ENCODE data around the gene PLET1. TPM values are rescaled to one million over a fixed set of nuclear protein-coding genes. Genes with fewer than 3 reads are reported as not detected.

Gene PLET1
- total RNA-seq, 2 donors from 2014 or later: not detected

- no peak for DNase-seq (ENCODE audit: low spot score)
- H3K36me3 ChIP-seq: no peaks in the 10 kb centered on the region
- H3K4me1 ChIP-seq (replicated peaks): no peaks in the 10 kb centered on the region
- no peaks in the 10 kb centered on the region for H3K9me3 ChIP-seq
- no peak overlapping the region for H3K4me3 ChIP-seq
- intact Hi-C loops (cut with DNase I): loop anchor here (5.0 kb wide), 1 partner anchor 62 kb away; no protein-coding TSS in a partner anchor
- WGBS: 95% methylated on average over 1 of the region's 1 CpG
- no peak for TF ChIP-seq POLR2A (IDR thresholded peaks at IDR 0.05)
- TF ChIP-seq POLR2AphosphoS5 (IDR thresholded peaks at IDR 0.05): no peak
- TF ChIP-seq, protein P1, sequence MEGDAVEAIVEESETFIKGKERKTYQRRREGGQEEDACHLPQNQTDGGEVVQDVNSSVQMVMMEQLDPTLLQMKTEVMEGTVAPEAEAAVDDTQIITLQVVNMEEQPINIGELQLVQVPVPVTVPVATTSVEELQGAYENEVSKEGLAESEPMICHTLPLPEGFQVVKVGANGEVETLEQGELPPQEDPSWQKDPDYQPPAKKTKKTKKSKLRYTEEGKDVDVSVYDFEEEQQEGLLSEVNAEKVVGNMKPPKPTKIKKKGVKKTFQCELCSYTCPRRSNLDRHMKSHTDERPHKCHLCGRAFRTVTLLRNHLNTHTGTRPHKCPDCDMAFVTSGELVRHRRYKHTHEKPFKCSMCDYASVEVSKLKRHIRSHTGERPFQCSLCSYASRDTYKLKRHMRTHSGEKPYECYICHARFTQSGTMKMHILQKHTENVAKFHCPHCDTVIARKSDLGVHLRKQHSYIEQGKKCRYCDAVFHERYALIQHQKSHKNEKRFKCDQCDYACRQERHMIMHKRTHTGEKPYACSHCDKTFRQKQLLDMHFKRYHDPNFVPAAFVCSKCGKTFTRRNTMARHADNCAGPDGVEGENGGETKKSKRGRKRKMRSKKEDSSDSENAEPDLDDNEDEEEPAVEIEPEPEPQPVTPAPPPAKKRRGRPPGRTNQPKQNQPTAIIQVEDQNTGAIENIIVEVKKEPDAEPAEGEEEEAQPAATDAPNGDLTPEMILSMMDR (IDR thresholded peaks at IDR 0.05): no peak
- no peak overlapping the region for H3K27ac ChIP-seq
- no peaks in the 10 kb centered on the region for H3K27me3 ChIP-seq (replicated peaks; ENCODE audit: insufficient read depth)
These were observed 44.3 kb upstream of the PLET1 start for GRCh38 chr11:112304914-112305313.

DNA sequence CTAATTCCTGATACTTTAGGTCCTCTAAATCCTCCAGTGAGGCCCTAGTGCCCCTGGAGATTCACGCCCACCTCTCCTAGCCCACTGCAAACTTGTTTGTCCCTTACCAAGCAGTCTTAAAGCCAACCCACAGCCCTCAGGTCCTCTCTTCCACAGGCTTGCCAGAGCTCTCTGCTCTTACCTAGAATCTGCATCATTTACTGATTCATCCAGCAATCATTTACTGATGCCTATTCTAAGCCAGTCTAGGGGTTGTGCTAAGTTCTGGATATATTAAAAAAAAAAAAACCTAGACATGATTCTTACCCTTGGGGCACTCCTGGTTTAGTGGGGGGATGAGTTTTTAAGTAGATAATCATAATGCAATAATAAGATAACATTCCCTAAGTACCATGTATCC, 43.0 kb upstream of the PLET1 start:
- Histone ChIP-seq H3K4me1 (replicated peaks) (no peaks in the 10 kb centered on the region), H3K27ac (no peak overlapping the region), H3K4me3 (no peak overlapping the region), H3K9me3 (no peaks in the 10 kb centered on the region), H3K27me3 (replicated peaks; ENCODE audit: insufficient read depth) (no peaks in the 10 kb centered on the region), H3K36me3 (no peaks in the 10 kb centered on the region)
- DNase-seq (ENCODE audit: low spot score): no peak
- TF ChIP-seq POLR2A (IDR thresholded peaks at IDR 0.05): no peak
- no peak for TF ChIP-seq POLR2AphosphoS5 (IDR thresholded peaks at IDR 0.05)
- TF ChIP-seq, protein P1 (IDR thresholded peaks at IDR 0.05): no peak
- intact Hi-C loops (cut with DNase I): loop anchor here (5.0 kb wide), 1 partner anchor 64 kb away; no protein-coding TSS in a partner anchor
- WGBS: 81% methylated on average over 1 of the region's 1 CpG

DNA sequence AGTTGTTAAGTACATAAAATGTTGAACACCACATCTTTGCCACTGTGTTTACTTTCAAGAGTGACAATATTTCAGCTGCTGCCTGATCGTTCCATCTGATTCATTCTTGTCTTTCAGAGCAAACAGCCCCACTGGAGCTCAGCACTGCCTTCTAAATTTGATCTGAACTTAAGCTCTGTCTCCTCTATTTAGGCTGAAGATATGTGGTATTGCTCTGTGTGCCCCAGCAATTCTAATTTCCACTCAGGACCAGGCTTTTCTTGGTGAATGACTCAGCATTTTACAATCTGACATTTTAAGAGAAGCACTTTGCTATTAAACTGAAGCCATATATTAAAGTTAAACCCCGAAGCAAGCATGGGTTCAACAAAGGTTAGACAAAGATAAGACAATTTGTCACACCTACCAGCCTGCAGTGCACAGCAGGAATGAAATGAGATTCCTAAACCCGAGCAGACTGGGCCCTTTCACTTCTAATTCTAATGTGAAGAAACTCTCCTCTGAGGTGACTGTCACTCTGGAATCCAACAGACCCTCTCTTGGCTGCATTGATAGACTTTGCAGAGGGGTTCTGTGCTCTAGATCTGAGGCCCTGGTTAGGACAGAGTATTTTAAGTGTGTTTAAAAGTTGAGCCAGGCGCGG, 41.7 kb upstream of the PLET1 start:
- Histone ChIP-seq H3K27me3 (replicated peaks; ENCODE audit: insufficient read depth) (no peaks in the 10 kb centered on the region), H3K4me3 (no peak overlapping the region), H3K9me3 (no peaks in the 10 kb centered on the region), H3K36me3 (no peaks in the 10 kb centered on the region), H3K27ac (no peak overlapping the region), H3K4me1 (replicated peaks) (no peaks in the 10 kb centered on the region)
- no peak for DNase-seq (ENCODE audit: low spot score)
- TF ChIP-seq, protein P1 (IDR thresholded peaks at IDR 0.05): no peak
- TF ChIP-seq POLR2A (IDR thresholded peaks at IDR 0.05) (no peak), POLR2AphosphoS5 (IDR thresholded peaks at IDR 0.05) (no peak)
- 44% methylated on average over 5 of the region's 5 CpGs for WGBS
- intact Hi-C loops (cut with DNase I): loop anchor here (5.0 kb wide), 1 partner anchor 65 kb away; no protein-coding TSS in a partner anchor

GRCh38 chr11:112300094-112300786, 39.6 kb upstream of the PLET1 start:
- Histone ChIP-seq H3K27me3 (replicated peaks; ENCODE audit: insufficient read depth) (no peaks in the 10 kb centered on the region), H3K27ac (no peak overlapping the region), H3K4me3 (no peak overlapping the region), H3K9me3 (no peaks in the 10 kb centered on the region), H3K36me3 (no peaks in the 10 kb centered on the region), H3K4me1 (replicated peaks) (no peaks in the 10 kb centered on the region)
- intact Hi-C loops (cut with DNase I): loop anchor here (5.0 kb wide), 1 partner anchor 67 kb away; no protein-coding TSS in a partner anchor
- WGBS: 82% methylated on average over 17 of the region's 17 CpGs
- DNase-seq (ENCODE audit: low spot score): no peak
- TF ChIP-seq POLR2AphosphoS5 (IDR thresholded peaks at IDR 0.05): no peak
- TF ChIP-seq POLR2A (IDR thresholded peaks at IDR 0.05): no peak
- TF ChIP-seq, protein P1 (IDR thresholded peaks at IDR 0.05): no peak

Measured in prostate gland (tissue), 2 donors.